Measurements from ENCODE around the gene PKP3.

PKP3 gene

GRCh38 chr11:376531-377173, 17.4 kb upstream of the PKP3 start:
- no peak for DNase-seq (ENCODE audit: low read depth)
- TF ChIP-seq CTCF (IDR thresholded peaks at IDR 0.05; ENCODE audit: insufficient read depth, low read depth, low read length, missing control alignments): no peak
- H3K4me3 ChIP-seq (ENCODE audit: low read depth, low read length): no peak overlapping the region

GRCh38 chr11:377174-377865, 16.7 kb upstream of the PKP3 start:
- H3K4me3 ChIP-seq (ENCODE audit: low read depth, low read length): no peak overlapping the region
- no peak for TF ChIP-seq CTCF (IDR thresholded peaks at IDR 0.05; ENCODE audit: insufficient read depth, low read depth, low read length, missing control alignments)
- DNase-seq (ENCODE audit: low read depth): no peak

GRCh38 chr11:377883-378500, 16.0 kb upstream of the PKP3 start:
- no peak for DNase-seq (ENCODE audit: low read depth)
- no peak for TF ChIP-seq CTCF (IDR thresholded peaks at IDR 0.05; ENCODE audit: insufficient read depth, low read depth, low read length, missing control alignments)
- no peak overlapping the region for H3K4me3 ChIP-seq (ENCODE audit: low read depth, low read length)

- no peak for DNase-seq (ENCODE audit: low read depth)
- no peak for TF ChIP-seq CTCF (IDR thresholded peaks at IDR 0.05; ENCODE audit: insufficient read depth, low read depth, low read length, missing control alignments)
- H3K4me3 ChIP-seq (ENCODE audit: low read depth, low read length): no peak overlapping the region
These were observed 14.6 kb upstream of the PKP3 start for GRCh38 chr11:379205-380094.

- TF ChIP-seq CTCF (IDR thresholded peaks at IDR 0.05; ENCODE audit: insufficient read depth, low read depth, low read length, missing control alignments): no peak
- no peak for DNase-seq (ENCODE audit: low read depth)
- H3K4me3 ChIP-seq (ENCODE audit: low read depth, low read length): no peak overlapping the region
These were observed 13.9 kb upstream of the PKP3 start for GRCh38 chr11:380095-380480.

- no peak for TF ChIP-seq CTCF (IDR thresholded peaks at IDR 0.05; ENCODE audit: insufficient read depth, low read depth, low read length, missing control alignments)
- no peak overlapping the region for H3K4me3 ChIP-seq (ENCODE audit: low read depth, low read length)
- DNase-seq (ENCODE audit: low read depth): no peak
These were observed 13.5 kb upstream of the PKP3 start for GRCh38 chr11:380491-380890.

Measured in GM12865 (cell line).